Measurements from ENCODE around the gene MAP2K7.

- TF ChIP-seq TAF1 (IDR thresholded peaks at IDR 0.05; ENCODE audit: borderline replicate concordance, low read depth, low read length) (no peak), POLR2A (IDR thresholded peaks at IDR 0.05; ENCODE audit: low read depth, low read length) (no peak)
Measured at GRCh38 chr19:7870571-7871436, 32.9 kb upstream of the MAP2K7 start.
